H9 (cell line): Measurements from ENCODE around the gene LAMTOR4. TPM values are rescaled to one million over a fixed set of nuclear protein-coding genes. Genes with fewer than 3 reads are reported as not detected.
"Not testable (repeated sequence)": the region's sequence is repeated elsewhere in the genome, so short reads cannot be mapped to it uniquely, and the experiment has no call there.

ENCODE experiments used
- DNase-seq: peaks from one replicate; pipeline ENCODE4 v3.0.0-alpha.2; 2017
- H2AFZ ChIP-seq: one replicate; pipeline ENCODE4 v1.6.1; 2013; ENCODE audit warnings: mild to moderate bottlenecking, low read length, control low read depth, moderate library complexity
- H2AK5ac ChIP-seq: 2 replicates; pipeline ENCODE4 v1.6.1; 2013; ENCODE audit warnings: low read length, control low read depth, mixed read lengths; ENCODE audit not compliant: insufficient read length
- H2BK120ac ChIP-seq: one replicate; pipeline ENCODE4 v1.6.1; 2013; ENCODE audit warnings: low read depth, mild to moderate bottlenecking, low read length, control low read depth, inconsistent platforms; ENCODE audit not compliant: poor library complexity, severe bottlenecking
- H2BK12ac ChIP-seq: 2 replicates; pipeline ENCODE4 v1.6.1; 2013; ENCODE audit warnings: low read length, control low read depth, mixed read lengths, low read depth; ENCODE audit not compliant: insufficient read length
- H2BK15ac ChIP-seq: 2 replicates; pipeline ENCODE4 v1.6.1; 2013; ENCODE audit warnings: low read depth, low read length, control low read depth
- H2BK20ac ChIP-seq: one replicate; pipeline ENCODE4 v1.6.1; 2013; ENCODE audit warnings: low read depth, mild to moderate bottlenecking, low read length, control low read depth, inconsistent platforms; ENCODE audit not compliant: poor library complexity, severe bottlenecking
- H2BK5ac ChIP-seq: 2 replicates; pipeline ENCODE4 v1.6.1; 2013; ENCODE audit warnings: low read length, control low read depth, mixed read lengths; ENCODE audit not compliant: insufficient read length
- H3K14ac ChIP-seq: 2 replicates; pipeline ENCODE4 v1.6.1; 2013; ENCODE audit warnings: low read length, control low read depth; ENCODE audit not compliant: insufficient read depth
- H3K18ac ChIP-seq: 2 replicates; pipeline ENCODE4 v1.6.1; 2013; ENCODE audit warnings: low read depth, mild to moderate bottlenecking, mixed read lengths, low read length, control low read depth; ENCODE audit not compliant: insufficient read length
- H3K23ac ChIP-seq: 2 replicates; pipeline ENCODE4 v1.6.1; 2013; ENCODE audit warnings: low read length, control low read depth, mixed read lengths, low read depth; ENCODE audit not compliant: insufficient read length
- H3K23me2 ChIP-seq: 2 replicates; pipeline ENCODE4 v1.6.1; 2013; ENCODE audit warnings: low read depth, mild to moderate bottlenecking, mixed read lengths, low read length, control low read depth; ENCODE audit not compliant: insufficient read length, poor library complexity, severe bottlenecking
- H3K27ac ChIP-seq: 2 replicates; pipeline ENCODE4 v1.5.1; 2013; ENCODE audit warnings: low read length, control low read depth, mixed read lengths, low read depth; ENCODE audit not compliant: insufficient read length
- H3K27me3 ChIP-seq: 2 replicates; pipeline ENCODE4 v1.6.1; 2013; ENCODE audit warnings: low read length, control low read depth, inconsistent platforms; ENCODE audit not compliant: insufficient read depth
- H3K4ac ChIP-seq: 2 replicates; pipeline ENCODE4 v1.6.1; 2013; ENCODE audit warnings: low read depth, mild to moderate bottlenecking, control low read depth, inconsistent platforms, low read length, moderate library complexity
- H3K4me1 ChIP-seq: 2 replicates; pipeline ENCODE4 v1.6.1; 2013; ENCODE audit warnings: low read length, control low read depth, inconsistent platforms; ENCODE audit not compliant: insufficient read depth
- H3K4me2 ChIP-seq: 2 replicates; pipeline ENCODE4 v1.6.1; 2013; ENCODE audit warnings: low read length, control low read depth, mixed read lengths; ENCODE audit not compliant: insufficient read length, insufficient read depth
- H3K56ac ChIP-seq: 2 replicates; pipeline ENCODE4 v1.6.1; 2013; ENCODE audit warnings: low read depth, mild to moderate bottlenecking, mixed read lengths, low read length, control low read depth; ENCODE audit not compliant: insufficient read length
- H3K79me1 ChIP-seq: 2 replicates; pipeline ENCODE4 v1.6.1; 2013; ENCODE audit warnings: low read depth, mild to moderate bottlenecking, moderate library complexity, low read length, control low read depth, inconsistent platforms; ENCODE audit not compliant: insufficient read depth, poor library complexity, severe bottlenecking
- H3K79me2 ChIP-seq: 2 replicates; pipeline ENCODE4 v1.6.1; 2013; ENCODE audit warnings: low read length, control low read depth, inconsistent platforms; ENCODE audit not compliant: insufficient read depth
- H3K9ac ChIP-seq: 2 replicates; pipeline ENCODE4 v1.6.1; 2013; ENCODE audit warnings: low read length, control low read depth, mixed read lengths; ENCODE audit not compliant: insufficient read length; ENCODE audit errors: extremely low read depth
- H3K9me3 ChIP-seq: one replicate; pipeline ENCODE4 v1.6.1; 2013; ENCODE audit warnings: low read depth, low read length, inconsistent platforms; ENCODE audit not compliant: control insufficient read depth
- H3T11ph ChIP-seq: one replicate; pipeline ENCODE4 v1.6.1; 2013; ENCODE audit warnings: mild to moderate bottlenecking, low read length, control low read depth, inconsistent platforms
- H4K20me1 ChIP-seq: one replicate; pipeline ENCODE4 v1.6.1; 2013; ENCODE audit not compliant: control insufficient read depth, insufficient read length, insufficient read depth
- H4K5ac ChIP-seq: 2 replicates; pipeline ENCODE4 v1.6.1; 2013; ENCODE audit warnings: low read depth, mild to moderate bottlenecking, mixed read lengths, low read length, control low read depth; ENCODE audit not compliant: insufficient read length
- H4K8ac ChIP-seq: replicated peaks from 2 replicates; pipeline ENCODE4 v1.6.1; 2013; ENCODE audit warnings: low read length, control low read depth, mixed read lengths, low read depth; ENCODE audit not compliant: insufficient read length
- H4K91ac ChIP-seq: 2 replicates; pipeline ENCODE4 v1.6.1; 2013; ENCODE audit warnings: low read depth, mild to moderate bottlenecking, moderate library complexity, mixed read lengths, low read length, control low read depth; ENCODE audit not compliant: insufficient read length
- H3K27ac Mint-ChIP-seq, 3 experiments: 2 replicates in 2 of 3; 3 replicates in 1 of 3; pipeline ENCODE4 v1.8.0; 2020 to 2021; ENCODE audit warnings: mixed read lengths in 3 of 3, mild to moderate bottlenecking in 1 of 3, moderate library complexity in 1 of 3
- H3K27me3 Mint-ChIP-seq: 2 replicates; pipeline ENCODE4 v1.8.0; 2021; ENCODE audit warnings: low read depth, mild to moderate bottlenecking, moderate library complexity, mixed read lengths
- H3K36me3 Mint-ChIP-seq, 3 experiments: 2 replicates in 2 of 3; 3 replicates in 1 of 3; pipeline ENCODE4 v1.8.0; 2020 to 2021; ENCODE audit warnings: low read depth in 3 of 3, mixed read lengths in 3 of 3; ENCODE audit not compliant: insufficient read depth in 1 of 3
- H3K4me1 Mint-ChIP-seq, 2 experiments: 2 replicates each; pipeline ENCODE4 v1.8.0; 2020; ENCODE audit warnings: mixed read lengths in 2 of 2
- H3K4me3 Mint-ChIP-seq, 2 experiments: 2 replicates in 1 of 2; 3 replicates in 1 of 2; pipeline ENCODE4 v1.8.0; 2020 to 2021; ENCODE audit warnings: mild to moderate bottlenecking in 2 of 2, mixed read lengths in 2 of 2, moderate library complexity in 1 of 2
- H3K9me3 Mint-ChIP-seq, 2 experiments: 2 replicates in 1 of 2; 3 replicates in 1 of 2; pipeline ENCODE4 v1.8.0; 2020; ENCODE audit warnings: mild to moderate bottlenecking in 2 of 2, mixed read lengths in 2 of 2, moderate library complexity in 1 of 2
- WGBS: extraction: QIAGEN DNeasy Blood & Tissue Kit; methylation state at CpG from one replicate; pipeline ENCODE4 v1.1.7; 2013; ENCODE audit warnings: missing lambda C conversion rate, low lambda C conversion rate, mixed read lengths; ENCODE audit not compliant: insufficient read length; ENCODE audit errors: extremely low coverage; 5-methylcytosine and 5-hydroxymethylcytosine counted together
- total RNA-seq: library from RNA; stranded (reverse); gene quantifications from 2 replicates; pipeline ENCODE4 v1.2.1, GENCODE V29; 2021

Gene LAMTOR4
- total RNA-seq, 1 experiment from 2014 or later, result 179 TPM

- not testable (repeated sequence) for H3K9ac ChIP-seq, H2AK5ac ChIP-seq, H3K36me3 Mint-ChIP-seq, H2BK15ac ChIP-seq, H3K79me1 ChIP-seq, H3K27me3 ChIP-seq, H4K8ac ChIP-seq, H3K23me2 ChIP-seq, H3K4me2 ChIP-seq, H4K5ac ChIP-seq, H3K4me1 ChIP-seq, H2BK12ac ChIP-seq, DNase-seq, H2BK5ac ChIP-seq, H2AFZ ChIP-seq, H3K14ac ChIP-seq, H3K9me3 Mint-ChIP-seq, H3K27ac ChIP-seq, H3K4ac ChIP-seq, H3K27ac Mint-ChIP-seq, H3K9me3 ChIP-seq, H3K4me3 Mint-ChIP-seq, H2BK120ac ChIP-seq, H4K91ac ChIP-seq, H4K20me1 ChIP-seq, H3K79me2 ChIP-seq, H3K23ac ChIP-seq, H3K56ac ChIP-seq, H3T11ph ChIP-seq, H3K18ac ChIP-seq
- peaks cover 17% of the 10 kb centered on the region in 2 experiments for H3K4me1 Mint-ChIP-seq
- no CpG with 5 or more reads among the region's 6 CpGs for WGBS
- peaks cover 33% of the 10 kb centered on the region for H3K27me3 Mint-ChIP-seq
- H2BK20ac ChIP-seq, result peak overlapping the region; percentile 26
Observed at GRCh38 chr7:100182616-100183015, 33.9 kb downstream of the LAMTOR4 start.

- H2AK5ac ChIP-seq, H3K27ac ChIP-seq, H3K79me1 ChIP-seq, H2BK5ac ChIP-seq, H3K27ac Mint-ChIP-seq, H3K36me3 Mint-ChIP-seq, H3K23ac ChIP-seq, H3K4me2 ChIP-seq, H3K18ac ChIP-seq, H3T11ph ChIP-seq, H3K4ac ChIP-seq, H2BK12ac ChIP-seq, H3K14ac ChIP-seq, H3K79me2 ChIP-seq, H4K5ac ChIP-seq, H3K56ac ChIP-seq, H3K4me3 Mint-ChIP-seq, H3K4me1 ChIP-seq, H3K27me3 ChIP-seq, H2AFZ ChIP-seq, H2BK15ac ChIP-seq, H2BK20ac ChIP-seq, DNase-seq, H3K9ac ChIP-seq, H2BK120ac ChIP-seq, H3K9me3 ChIP-seq, H4K20me1 ChIP-seq, H4K91ac ChIP-seq, H4K8ac ChIP-seq, H3K9me3 Mint-ChIP-seq, H3K23me2 ChIP-seq: not testable (repeated sequence)
- Mint-ChIP-seq H3K27me3 (peaks cover 29% of the 10 kb centered on the region), H3K4me1 (peaks cover 17% of the 10 kb centered on the region in 2 experiments)
- WGBS, result no CpG with 5 or more reads among the region's 6 CpGs
Observed at GRCh38 chr7:100183090-100183489, 34.4 kb downstream of the LAMTOR4 start.
